Dermis blood vessel endothelial cell (primary cell): ENCODE measurements around the gene RNF130. TPM values are rescaled to one million over a fixed set of nuclear protein-coding genes. Genes with fewer than 3 reads are reported as not detected.
A peak's percentile ranks its signal among the peaks of the same experiment; 100 is the strongest.
"Not testable (repeated sequence)": the region's sequence is repeated elsewhere in the genome, so short reads cannot be mapped to it uniquely, and the experiment has no call there.

Source experiments
- DNase-seq: peaks from one replicate; pipeline ENCODE4 v3.0.0; 2010
- total RNA-seq: library from RNA; depleted of rRNA; stranded (reverse); fragments of >200 nt; gene quantifications from 2 replicates; pipeline ENCODE4 v1.2.3, GENCODE V29; 2014

Gene RNF130
- total RNA-seq, 1 donor from 2014 or later: 69.4 TPM

- no peak for DNase-seq
These were observed 18.4 kb downstream of the RNF130 start for GRCh38 chr5:180053061-180053602.

- no peak for DNase-seq
These were observed 19.2 kb downstream of the RNF130 start for GRCh38 chr5:180052211-180052818.

- no peak for DNase-seq
These were observed 21.2 kb downstream of the RNF130 start for GRCh38 chr5:180050121-180050940.

DNA sequence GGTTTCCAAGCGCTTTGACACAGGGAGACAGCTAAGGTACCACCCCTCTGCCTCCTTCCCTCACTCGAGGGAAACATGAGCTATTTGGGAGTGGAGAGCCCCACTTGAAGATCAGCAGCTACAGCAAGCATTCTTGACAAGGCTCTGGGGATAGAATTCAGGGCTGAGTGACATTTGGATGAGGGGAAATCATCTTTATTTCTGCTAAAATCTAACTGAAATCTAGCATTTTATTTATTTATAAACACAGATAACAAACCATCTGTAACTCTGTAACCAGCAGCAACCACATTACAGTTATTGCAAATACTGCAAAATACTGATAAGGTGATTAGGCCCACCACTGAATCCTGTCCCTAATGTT lies 22.4 kb downstream of the RNF130 start:
- no peak for DNase-seq

DNA sequence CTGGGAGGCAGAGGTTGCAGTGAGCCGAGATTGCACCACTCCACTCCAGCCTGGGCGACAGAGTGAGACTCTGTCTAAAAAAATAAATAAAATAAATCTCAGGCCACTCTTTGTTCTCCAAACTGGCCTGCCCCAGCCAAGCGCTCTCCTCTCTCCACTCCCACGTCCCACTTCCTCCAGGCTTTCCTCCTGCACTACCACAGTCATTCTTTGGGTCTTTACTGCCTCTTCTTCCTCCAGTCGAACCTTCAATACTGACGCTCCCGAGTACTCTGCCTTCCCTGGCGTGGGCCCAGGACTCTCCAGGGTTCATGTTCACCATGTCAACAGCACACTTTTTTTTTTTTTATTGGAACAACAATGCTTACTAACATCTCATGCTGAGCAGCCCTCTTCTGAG lies 23.9 kb downstream of the RNF130 start:
- peak; percentile 44 for DNase-seq

- peak; percentile 34 for DNase-seq
These were observed 24.9 kb downstream of the RNF130 start for GRCh38 chr5:180046656-180047055.

- DNase-seq: no peak
These were observed 25.6 kb downstream of the RNF130 start for GRCh38 chr5:180045889-180046499.

- no peak for DNase-seq
These were observed 28.2 kb downstream of the RNF130 start for GRCh38 chr5:180043377-180043776.

GRCh38 chr5:180041301-180042274 lies 30.0 kb downstream of the RNF130 start:
- DNase-seq: peak; percentile 23

GRCh38 chr5:180040287-180041214 lies 31.0 kb downstream of the RNF130 start:
- DNase-seq: no peak

- DNase-seq: no peak
These were observed 36.2 kb downstream of the RNF130 start for GRCh38 chr5:180035206-180035931.

- DNase-seq: no peak
These were observed 37.0 kb downstream of the RNF130 start for GRCh38 chr5:180034564-180034963.

DNA sequence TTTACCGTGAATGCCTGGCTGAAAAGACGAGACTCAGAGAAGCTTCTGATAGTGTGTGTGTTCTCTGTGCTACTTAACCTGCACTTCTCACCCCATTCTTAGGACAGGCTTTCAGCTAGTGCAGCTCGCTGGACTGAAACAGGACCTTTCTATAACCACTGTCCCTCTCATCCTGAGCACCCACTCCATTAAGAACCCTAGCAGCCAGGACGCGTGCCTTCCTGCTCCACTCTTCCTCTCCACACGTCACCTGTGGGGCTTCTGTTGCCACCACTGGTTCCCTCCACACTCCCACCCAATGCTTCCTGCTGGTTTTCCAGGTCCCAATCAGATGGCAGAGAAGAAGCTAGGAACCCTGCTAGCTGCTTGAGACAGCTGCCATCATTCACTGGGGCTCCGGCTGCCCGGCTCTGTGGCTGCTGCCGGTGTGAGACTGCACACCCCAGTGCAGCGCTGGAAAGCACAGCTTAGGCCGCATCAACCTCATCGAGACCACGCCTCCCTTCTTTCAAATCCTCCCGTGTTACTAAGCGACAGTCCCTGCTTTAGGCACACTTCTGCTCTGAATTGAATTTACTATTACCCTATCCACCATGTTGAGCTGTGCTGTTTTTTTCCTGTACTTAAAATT lies 44.0 kb downstream of the RNF130 start:
- DNase-seq: no peak

DNA sequence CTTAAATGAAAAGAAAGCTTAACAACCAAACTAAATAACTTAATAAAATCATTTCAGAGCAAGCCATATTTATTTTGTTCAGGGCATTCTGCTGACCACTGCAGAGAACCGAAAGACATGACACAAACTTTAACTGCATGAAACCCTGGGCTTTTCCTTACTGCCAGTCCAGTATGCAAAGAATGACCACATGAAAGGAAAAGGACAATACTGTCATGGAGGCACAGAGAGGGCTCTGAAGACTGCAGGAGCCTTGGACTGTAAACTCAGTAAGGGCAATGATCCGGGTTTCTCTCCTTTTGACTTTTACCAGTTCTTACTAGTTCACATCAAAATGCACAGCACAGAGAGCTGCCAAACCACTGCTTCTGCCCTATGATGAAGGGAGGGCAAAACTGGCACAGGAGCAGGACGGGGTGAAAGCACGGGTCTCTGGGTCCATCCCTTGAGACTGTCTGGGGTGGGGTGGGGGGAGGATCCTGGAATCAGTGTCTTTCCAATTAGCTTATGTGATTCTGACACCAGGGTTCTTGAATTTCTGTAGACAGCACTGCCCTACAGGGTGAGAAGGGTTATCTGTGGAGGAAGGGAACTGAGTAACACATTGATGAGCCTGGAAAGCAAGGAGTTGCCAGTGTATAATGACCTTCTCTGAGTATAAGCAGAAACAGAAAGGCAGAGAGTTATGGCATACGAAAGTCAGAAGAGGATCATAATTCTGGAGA lies 44.7 kb downstream of the RNF130 start:
- peak; percentile 13 for DNase-seq

DNA sequence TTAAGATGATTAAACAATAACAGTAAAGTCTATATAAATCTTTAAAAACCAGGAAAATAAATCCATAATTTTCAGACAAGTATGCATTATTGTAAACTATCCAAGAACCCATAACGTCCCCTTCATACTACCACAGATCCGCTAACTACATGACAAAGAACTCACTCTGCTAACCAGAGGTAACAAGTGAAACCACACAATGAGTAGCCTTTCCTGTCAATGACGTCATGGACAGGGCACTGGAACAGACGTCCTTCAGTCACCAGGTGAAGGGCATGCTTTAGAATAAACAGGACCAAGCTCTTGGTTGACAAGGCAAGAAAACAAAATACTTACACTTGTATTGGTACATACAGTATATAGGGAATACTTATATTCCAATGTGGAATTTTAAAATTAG lies 45.2 kb downstream of the RNF130 start:
- DNase-seq: peak; percentile 92

DNA sequence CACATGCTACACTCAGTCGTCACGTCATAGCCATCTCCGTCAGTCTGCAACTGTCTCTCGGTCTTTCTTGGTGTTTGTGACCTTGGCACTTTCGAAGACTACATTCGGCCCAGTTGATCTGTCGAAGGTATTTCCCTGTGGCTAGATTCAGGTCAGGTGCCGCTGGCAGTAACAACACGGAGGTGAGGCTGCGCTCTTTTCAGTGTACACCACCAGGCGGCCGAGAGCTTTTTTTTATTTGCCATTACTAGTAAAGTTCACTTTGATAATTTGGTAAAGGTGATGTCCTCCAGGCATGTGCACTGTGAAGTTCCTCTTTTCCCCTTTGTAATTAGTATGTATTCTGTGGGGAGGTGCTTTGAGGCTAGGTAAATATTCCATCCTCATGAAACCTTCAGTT lies 49.7 kb downstream of the RNF130 start:
- DNase-seq: no peak

DNA sequence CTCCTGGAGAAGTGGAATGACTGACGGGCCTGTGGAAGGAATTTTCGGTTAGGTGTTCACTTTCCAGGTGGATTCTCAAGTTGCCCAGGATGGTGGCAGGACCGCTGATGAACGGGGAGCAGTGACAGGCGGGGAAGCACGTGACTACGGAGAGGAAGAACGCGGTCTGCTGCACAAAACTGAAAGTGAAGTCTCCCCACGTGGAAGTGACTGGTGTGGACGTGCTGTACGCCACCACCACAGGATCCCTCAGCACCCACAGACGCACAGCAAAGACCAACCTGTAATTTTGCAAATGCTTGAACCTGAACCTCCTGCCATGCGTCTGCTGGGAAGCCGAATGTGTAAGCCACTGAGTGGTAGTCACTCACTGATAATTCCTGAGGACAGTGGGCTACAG lies 51.4 kb downstream of the RNF130 start:
- no peak for DNase-seq

DNA sequence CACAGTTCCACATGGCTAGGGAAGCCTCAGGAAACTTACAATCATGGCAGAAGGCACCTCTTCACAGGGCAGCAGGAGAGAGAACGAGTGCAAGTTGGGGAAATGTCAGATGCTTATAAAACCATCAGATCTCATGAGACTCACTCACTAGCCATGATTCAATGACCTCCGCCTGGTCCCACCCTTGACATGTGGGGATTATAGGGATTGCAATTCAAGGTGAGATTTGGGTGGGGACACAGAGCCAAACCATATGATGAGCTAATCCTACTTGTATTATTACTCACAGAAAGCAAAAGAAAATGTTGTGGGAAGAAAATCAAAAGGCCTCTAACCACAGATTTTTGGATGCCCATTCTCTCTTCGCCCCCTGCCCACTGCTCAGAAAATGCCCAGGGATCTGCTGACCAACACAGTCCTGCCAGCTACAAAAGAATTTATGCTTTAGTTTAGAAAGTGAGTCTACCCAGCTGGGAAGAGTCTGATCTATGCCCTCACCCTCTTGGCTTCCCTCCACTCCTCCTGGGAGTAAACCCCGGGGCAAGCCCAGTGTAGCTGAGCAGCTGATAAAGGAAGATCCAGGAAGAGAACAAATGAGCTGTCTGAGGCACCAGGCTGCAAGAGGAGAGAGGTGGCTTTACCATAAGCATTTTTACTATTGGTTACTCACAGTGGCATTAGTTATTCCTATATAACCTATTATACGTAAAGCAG lies 53.1 kb downstream of the RNF130 start:
- DNase-seq: no peak

DNA sequence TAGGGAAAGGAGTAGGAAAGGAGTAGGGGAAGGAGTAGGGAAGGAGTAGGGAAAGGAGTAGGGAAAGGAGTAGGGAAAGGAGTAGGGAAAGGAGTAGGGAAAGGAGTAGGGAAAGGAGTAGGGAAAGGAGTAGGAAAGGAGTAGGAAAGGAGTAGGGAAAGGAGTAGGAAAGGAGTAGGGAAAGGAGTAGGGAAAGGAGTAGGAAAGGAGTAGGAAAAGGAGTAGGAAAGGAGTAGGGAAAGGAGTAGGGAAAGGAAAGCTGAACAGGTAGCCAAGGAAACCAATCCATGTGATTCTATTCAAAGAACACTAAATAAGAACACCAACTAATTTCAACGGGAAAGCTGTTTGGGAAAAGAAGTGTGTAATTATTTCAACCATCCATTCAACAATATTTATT lies 56.0 kb downstream of the RNF130 start:
- not testable (repeated sequence) for DNase-seq
